ENCODE data around the gene LRRC8E.

GRCh38 chr19:7898967-7899366 lies 10.7 kb downstream of the LRRC8E start:
- TF ChIP-seq CTCF (IDR thresholded peaks at IDR 0.05) (no peak), POLR2A (IDR thresholded peaks at IDR 0.05) (no peak)

Measured in body of pancreas (tissue), 4 donors.